HepG2 (cell line): ENCODE measurements around the gene LOC128125822.
A peak's percentile ranks its signal among the peaks of the same experiment; 100 is the strongest.

Experiments used
- GATAD1 ChIP-seq: IDR thresholded peaks from 2 replicates; pipeline ENCODE4 v1.6.1; 2016; ENCODE audit warnings: missing genetic modification reagents, missing compliant biosample characterization
- GZF1 ChIP-seq: sonication (generic); formaldehyde crosslinking; IDR thresholded peaks from 2 replicates; pipeline ENCODE4 v1.5.1; 2020; ENCODE audit warnings: mild to moderate bottlenecking, missing genetic modification reagents
- IKZF4 ChIP-seq: sonication (generic); formaldehyde crosslinking; IDR thresholded peaks from 2 replicates; pipeline ENCODE4 v1.5.1; 2020; ENCODE audit warnings: borderline replicate concordance, mild to moderate bottlenecking, low read depth, missing genetic modification reagents; ENCODE audit errors: not compliant biosample characterization
- LCORL ChIP-seq, 2 experiments: fragments of 450-650 bp in 1 of 2; sonication (generic) in 1 of 2; formaldehyde crosslinking in 1 of 2; IDR thresholded peaks; 2 replicates each; pipeline versions ENCODE4 v1.5.0 to v1.6.1; 2017 to 2020; ENCODE audit warnings: antibody characterized with exemption in 1 of 2, missing genetic modification reagents in 1 of 2
- MED8 ChIP-seq: sonication (generic); formaldehyde crosslinking; IDR thresholded peaks from 2 replicates; pipeline ENCODE4 v1.8.1; 2023; ENCODE audit warnings: mild to moderate bottlenecking, missing genetic modification reagents; ENCODE audit not compliant: insufficient replicate concordance
- NFYB ChIP-seq: sonication (generic); formaldehyde crosslinking; IDR thresholded peaks from 2 replicates; pipeline ENCODE4 v1.4.0; 2020; ENCODE audit warnings: missing genetic modification reagents
- RFX5 ChIP-seq: IDR thresholded peaks from 2 replicates; pipeline ENCODE4 v1.6.1; 2011; ENCODE audit warnings: low read depth, low read length, improper control_type of control experiment
- SRSF1 ChIP-seq: fragments of 200-400 bp; formaldehyde crosslinking; optimal IDR thresholded peaks from 2 replicates; pipeline ENCODE3; 2017; ENCODE audit warnings: mild to moderate bottlenecking, low read depth, low read length, moderate library complexity
- TAF15 ChIP-seq: fragments of 200-400 bp; formaldehyde crosslinking; IDR thresholded peaks from one replicate; pipeline ENCODE4 v1.6.1; 2018; ENCODE audit warnings: mild to moderate bottlenecking, low read depth, low read length; ENCODE audit not compliant: poor library complexity, severe bottlenecking
- TOE1 ChIP-seq: sonication (generic); formaldehyde crosslinking; IDR thresholded peaks from 2 replicates; pipeline ENCODE4 v1.4.0; 2020; ENCODE audit warnings: mild to moderate bottlenecking, missing genetic modification reagents
- WIZ ChIP-seq: sonication (generic); formaldehyde crosslinking; IDR thresholded peaks from 2 replicates; pipeline ENCODE4 v1.5.1; 2020; ENCODE audit warnings: mild to moderate bottlenecking, missing genetic modification reagents
- ZBTB4 ChIP-seq: sonication (generic); formaldehyde crosslinking; IDR thresholded peaks from 2 replicates; pipeline ENCODE4 v1.4.0; 2020; ENCODE audit warnings: missing genetic modification reagents, mild to moderate bottlenecking, borderline replicate concordance
- ZNF230 ChIP-seq: sonication (generic); formaldehyde crosslinking; IDR thresholded peaks from 2 replicates; pipeline ENCODE4 v1.4.0; 2020; ENCODE audit warnings: mild to moderate bottlenecking, missing genetic modification reagents
- ZNF382 ChIP-seq: sonication (generic); formaldehyde crosslinking; IDR thresholded peaks from 2 replicates; pipeline ENCODE4 v1.5.0; 2020; ENCODE audit warnings: missing genetic modification reagents, mild to moderate bottlenecking, borderline replicate concordance
- ZNF703 ChIP-seq: sonication (generic); formaldehyde crosslinking; IDR thresholded peaks from 2 replicates; pipeline ENCODE4 v1.5.1; 2020; ENCODE audit warnings: missing genetic modification reagents, mild to moderate bottlenecking, moderate library complexity, borderline replicate concordance
- ZNF776 ChIP-seq: sonication (generic); formaldehyde crosslinking; IDR thresholded peaks from 2 replicates; pipeline ENCODE4 v1.4.0; 2020; ENCODE audit warnings: mild to moderate bottlenecking, missing genetic modification reagents
- ZNF841 ChIP-seq: sonication (generic); formaldehyde crosslinking; IDR thresholded peaks from 2 replicates; pipeline ENCODE4 v1.8.1; 2023; ENCODE audit warnings: missing genetic modification reagents, borderline replicate concordance
- ZNF878 ChIP-seq: sonication (generic); formaldehyde crosslinking; IDR thresholded peaks from 2 replicates; pipeline ENCODE4 v1.8.1; 2023; ENCODE audit warnings: mild to moderate bottlenecking, missing genetic modification reagents, moderate library complexity
- TF ChIP-seq, protein P1 (sequence below): IDR thresholded peaks from 2 replicates; pipeline ENCODE4 v1.6.1; 2016
- TF ChIP-seq, protein P2 (sequence below): sonication (generic); formaldehyde crosslinking; IDR thresholded peaks from 2 replicates; pipeline ENCODE4 v1.8.1; 2023; ENCODE audit warnings: missing genetic modification reagents, inconsistent platforms, borderline replicate concordance
- TF ChIP-seq, protein P3 (sequence below): sonication (generic); formaldehyde crosslinking; IDR thresholded peaks from 2 replicates; pipeline ENCODE4 v1.4.0; 2020; ENCODE audit warnings: missing genetic modification reagents

The LOC128125822 gene

GRCh38 chr6:63589952-63590411 lies 17.7 kb downstream of the LOC128125822 start (continued):
- TF ChIP-seq GZF1 (CRISPR knock-in tag) (peak; percentile 37; the same call in 1 of the 2 replicates), TOE1 (CRISPR knock-in tag) (no peak), NFYB (peak; percentile 36; the same call in 1 of the 2 replicates), LCORL (IDR thresholded peaks at IDR 0.05) (peak; percentile 94), LCORL (CRISPR knock-in tag; IDR thresholded peaks at IDR 0.05) (0 out of 2 replicates have a peak, but pooled peaks have one; percentile 61), ZNF703 (CRISPR knock-in tag) (no peak), ZNF841 (CRISPR knock-in tag) (no peak), RFX5 (peak; percentile 100), IKZF4 (CRISPR knock-in tag) (no peak), ZBTB4 (CRISPR knock-in tag) (no peak), SRSF1 (no peak), GATAD1 (CRISPR knock-in tag) (0 out of 2 replicates have a peak, but pooled peaks have one; percentile 31), ZNF230 (no peak), ZNF878 (CRISPR knock-in tag) (no peak; the same call in 1 of the 2 replicates), MED8 (no peak), ZNF382 (CRISPR knock-in tag) (no peak), ZNF776 (CRISPR knock-in tag) (no peak), WIZ (CRISPR knock-in tag) (no peak; the same call in 1 of the 2 replicates), TAF15 (no peak)
- TF ChIP-seq, protein P1, sequence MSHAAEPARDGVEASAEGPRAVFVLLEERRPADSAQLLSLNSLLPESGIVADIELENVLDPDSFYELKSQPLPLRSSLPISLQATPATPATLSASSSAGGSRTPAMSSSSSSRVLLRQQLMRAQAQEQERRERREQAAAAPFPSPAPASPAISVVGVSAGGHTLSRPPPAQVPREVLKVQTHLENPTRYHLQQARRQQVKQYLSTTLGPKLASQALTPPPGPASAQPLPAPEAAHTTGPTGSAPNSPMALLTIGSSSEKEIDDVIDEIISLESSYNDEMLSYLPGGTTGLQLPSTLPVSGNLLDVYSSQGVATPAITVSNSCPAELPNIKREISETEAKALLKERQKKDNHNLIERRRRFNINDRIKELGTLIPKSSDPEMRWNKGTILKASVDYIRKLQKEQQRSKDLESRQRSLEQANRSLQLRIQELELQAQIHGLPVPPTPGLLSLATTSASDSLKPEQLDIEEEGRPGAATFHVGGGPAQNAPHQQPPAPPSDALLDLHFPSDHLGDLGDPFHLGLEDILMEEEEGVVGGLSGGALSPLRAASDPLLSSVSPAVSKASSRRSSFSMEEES (CRISPR knock-in tag), result no peak
- TF ChIP-seq, protein P2, sequence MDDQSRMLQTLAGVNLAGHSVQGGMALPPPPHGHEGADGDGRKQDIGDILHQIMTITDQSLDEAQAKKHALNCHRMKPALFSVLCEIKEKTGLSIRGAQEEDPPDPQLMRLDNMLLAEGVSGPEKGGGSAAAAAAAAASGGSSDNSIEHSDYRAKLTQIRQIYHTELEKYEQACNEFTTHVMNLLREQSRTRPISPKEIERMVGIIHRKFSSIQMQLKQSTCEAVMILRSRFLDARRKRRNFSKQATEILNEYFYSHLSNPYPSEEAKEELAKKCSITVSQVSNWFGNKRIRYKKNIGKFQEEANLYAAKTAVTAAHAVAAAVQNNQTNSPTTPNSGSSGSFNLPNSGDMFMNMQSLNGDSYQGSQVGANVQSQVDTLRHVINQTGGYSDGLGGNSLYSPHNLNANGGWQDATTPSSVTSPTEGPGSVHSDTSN (CRISPR knock-in tag), result no peak
- TF ChIP-seq, protein P3, sequence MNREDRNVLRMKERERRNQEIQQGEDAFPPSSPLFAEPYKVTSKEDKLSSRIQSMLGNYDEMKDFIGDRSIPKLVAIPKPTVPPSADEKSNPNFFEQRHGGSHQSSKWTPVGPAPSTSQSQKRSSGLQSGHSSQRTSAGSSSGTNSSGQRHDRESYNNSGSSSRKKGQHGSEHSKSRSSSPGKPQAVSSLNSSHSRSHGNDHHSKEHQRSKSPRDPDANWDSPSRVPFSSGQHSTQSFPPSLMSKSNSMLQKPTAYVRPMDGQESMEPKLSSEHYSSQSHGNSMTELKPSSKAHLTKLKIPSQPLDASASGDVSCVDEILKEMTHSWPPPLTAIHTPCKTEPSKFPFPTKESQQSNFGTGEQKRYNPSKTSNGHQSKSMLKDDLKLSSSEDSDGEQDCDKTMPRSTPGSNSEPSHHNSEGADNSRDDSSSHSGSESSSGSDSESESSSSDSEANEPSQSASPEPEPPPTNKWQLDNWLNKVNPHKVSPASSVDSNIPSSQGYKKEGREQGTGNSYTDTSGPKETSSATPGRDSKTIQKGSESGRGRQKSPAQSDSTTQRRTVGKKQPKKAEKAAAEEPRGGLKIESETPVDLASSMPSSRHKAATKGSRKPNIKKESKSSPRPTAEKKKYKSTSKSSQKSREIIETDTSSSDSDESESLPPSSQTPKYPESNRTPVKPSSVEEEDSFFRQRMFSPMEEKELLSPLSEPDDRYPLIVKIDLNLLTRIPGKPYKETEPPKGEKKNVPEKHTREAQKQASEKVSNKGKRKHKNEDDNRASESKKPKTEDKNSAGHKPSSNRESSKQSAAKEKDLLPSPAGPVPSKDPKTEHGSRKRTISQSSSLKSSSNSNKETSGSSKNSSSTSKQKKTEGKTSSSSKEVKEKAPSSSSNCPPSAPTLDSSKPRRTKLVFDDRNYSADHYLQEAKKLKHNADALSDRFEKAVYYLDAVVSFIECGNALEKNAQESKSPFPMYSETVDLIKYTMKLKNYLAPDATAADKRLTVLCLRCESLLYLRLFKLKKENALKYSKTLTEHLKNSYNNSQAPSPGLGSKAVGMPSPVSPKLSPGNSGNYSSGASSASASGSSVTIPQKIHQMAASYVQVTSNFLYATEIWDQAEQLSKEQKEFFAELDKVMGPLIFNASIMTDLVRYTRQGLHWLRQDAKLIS (CRISPR knock-in tag), result no peak
